Neural cell (in vitro differentiated cells): ENCODE results near the gene XIRP2.

ENCODE experiments used
- CTCF ChIP-seq: fragments of 450-650 bp; IDR thresholded peaks from 2 replicates; pipeline ENCODE4 v1.5.1; 2014; ENCODE audit warnings: antibody characterized with exemption, mild to moderate bottlenecking, moderate library complexity; ENCODE audit not compliant: poor library complexity, severe bottlenecking
- EP300 ChIP-seq: fragments of 450-650 bp; conservative IDR thresholded peaks from 2 replicates; pipeline ENCODE4 v1.6.1; 2014; ENCODE audit warnings: antibody characterized with exemption, mild to moderate bottlenecking, moderate library complexity; ENCODE audit not compliant: poor library complexity, severe bottlenecking
- EZH2 ChIP-seq: fragments of 200-600, 300-800 bp; shearing (Covaris generic), sonication (generic); IDR thresholded peaks from 2 replicates; pipeline ENCODE4 v1.6.1; 2014; ENCODE audit warnings: antibody characterized with exemption, low read length, borderline replicate concordance, mild to moderate bottlenecking; ENCODE audit not compliant: insufficient read depth, poor library complexity, severe bottlenecking
- MXI1 ChIP-seq: fragments of 450-650 bp; conservative IDR thresholded peaks from 2 replicates; pipeline ENCODE4 v1.6.1; 2014; ENCODE audit warnings: antibody characterized with exemption, mild to moderate bottlenecking; ENCODE audit not compliant: poor library complexity, severe bottlenecking
- POLR2AphosphoS5 ChIP-seq: IDR thresholded peaks from 2 replicates; pipeline ENCODE4 v1.6.1; 2012
- SMC3 ChIP-seq: fragments of 450-650 bp; conservative IDR thresholded peaks from 2 replicates; pipeline ENCODE4 v1.6.1; 2014; ENCODE audit warnings: antibody characterized with exemption, mild to moderate bottlenecking, moderate library complexity; ENCODE audit not compliant: poor library complexity

- TF ChIP-seq CTCF, result no peak
- TF ChIP-seq EP300, result no peak
- no peak for TF ChIP-seq SMC3
- no peak for TF ChIP-seq POLR2AphosphoS5
- no peak for TF ChIP-seq EZH2
- TF ChIP-seq MXI1, result no peak
These were observed 9.4 kb downstream of the XIRP2 start for GRCh38 chr2:166897666-166898065.
